ENCODE measurements around the gene ABR.
"Not testable (repeated sequence)": the region's sequence is repeated elsewhere in the genome, so short reads cannot be mapped to it uniquely, and the experiment has no call there.

The ABR gene

GRCh38 chr17:1147664-1148063, 32.1 kb downstream of the ABR start:
- DNase-seq (ENCODE audit: low read depth): no peak

- no peak for DNase-seq (ENCODE audit: low read depth)
Observed at GRCh38 chr17:1146561-1147265, 33.1 kb downstream of the ABR start.

- no peak for DNase-seq (ENCODE audit: low read depth)
Observed at GRCh38 chr17:1145311-1145986, 34.3 kb downstream of the ABR start.

- no peak for DNase-seq (ENCODE audit: low read depth)
Observed at GRCh38 chr17:1144162-1144561, 35.6 kb downstream of the ABR start.

- no peak for DNase-seq (ENCODE audit: low read depth)
Observed at GRCh38 chr17:1143573-1143972, 36.2 kb downstream of the ABR start.

GRCh38 chr17:1142561-1142971, 37.2 kb downstream of the ABR start:
- DNase-seq (ENCODE audit: low read depth): no peak

GRCh38 chr17:1137465-1137894, 42.3 kb downstream of the ABR start:
- DNase-seq (ENCODE audit: low read depth): no peak

GRCh38 chr17:1136748-1137147, 43.0 kb downstream of the ABR start:
- no peak for DNase-seq (ENCODE audit: low read depth)

GRCh38 chr17:1134634-1135324, 45.0 kb downstream of the ABR start:
- DNase-seq (ENCODE audit: low read depth): no peak

GRCh38 chr17:1130191-1130590, 49.6 kb downstream of the ABR start:
- DNase-seq (ENCODE audit: low read depth): no peak

GRCh38 chr17:1128463-1128862, 51.3 kb downstream of the ABR start:
- DNase-seq (ENCODE audit: low read depth): not testable (repeated sequence)

- DNase-seq (ENCODE audit: low read depth): no peak
Observed at GRCh38 chr17:1126801-1127550, 52.8 kb downstream of the ABR start.

- no peak for DNase-seq (ENCODE audit: low read depth)
Observed at GRCh38 chr17:1126250-1126797, 53.5 kb downstream of the ABR start.

GRCh38 chr17:1125788-1126145, 54.0 kb downstream of the ABR start:
- no peak for DNase-seq (ENCODE audit: low read depth)

- no peak for DNase-seq (ENCODE audit: low read depth)
Observed at GRCh38 chr17:1124896-1125787, 54.6 kb downstream of the ABR start.

GRCh38 chr17:1123921-1124715, 55.7 kb downstream of the ABR start:
- no peak for DNase-seq (ENCODE audit: low read depth)

- no peak for DNase-seq (ENCODE audit: low read depth)
Observed at GRCh38 chr17:1123393-1123831, 56.4 kb downstream of the ABR start.

- DNase-seq (ENCODE audit: low read depth): peak; percentile 69
Observed at GRCh38 chr17:1122533-1123392, 57.0 kb downstream of the ABR start.

- DNase-seq (ENCODE audit: low read depth): not testable (repeated sequence)
Observed at GRCh38 chr17:1121442-1121817, 58.4 kb downstream of the ABR start.
